ENCODE data around the gene PDGFRB.

The PDGFRB gene

DNA sequence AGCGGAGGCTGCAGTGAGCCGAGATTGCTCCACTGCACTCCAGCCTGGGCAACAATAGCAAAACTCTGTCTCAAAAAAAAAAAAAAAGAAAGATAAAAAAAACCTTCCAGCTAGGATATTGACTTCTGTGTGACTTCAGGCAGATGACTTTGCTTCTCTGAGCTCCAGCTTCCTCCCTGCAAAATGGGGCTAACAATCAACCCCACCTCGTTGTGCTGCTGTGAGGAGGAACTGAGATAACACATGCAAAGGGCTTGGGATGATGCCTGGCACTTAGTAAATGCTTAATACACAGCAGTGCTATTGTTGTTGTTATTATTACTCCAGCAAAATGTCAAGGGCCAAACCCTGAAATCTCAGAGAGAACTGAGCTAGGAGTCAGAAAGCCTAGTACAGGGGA lies 7.4 kb upstream of the PDGFRB start:
- no peak for FAIRE-seq

DNA sequence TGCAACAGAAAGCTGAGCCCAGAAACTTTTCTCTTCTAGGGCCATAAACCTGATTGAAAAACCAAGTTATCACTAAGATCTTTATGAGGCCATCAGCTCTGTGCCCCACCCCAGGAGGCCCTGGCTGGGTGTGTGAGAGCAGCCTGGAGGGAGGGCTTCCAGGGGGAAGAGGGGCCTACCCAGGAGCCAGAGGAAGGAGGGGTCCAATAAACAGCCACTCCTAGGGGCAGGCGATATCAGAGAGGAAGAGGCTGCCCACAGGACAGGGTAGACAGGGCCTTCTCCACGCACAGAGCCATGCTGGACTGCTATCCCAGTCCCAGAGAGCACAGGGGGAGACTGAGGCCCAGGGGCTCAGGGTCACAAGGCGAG lies 6.5 kb upstream of the PDGFRB start:
- no peak for FAIRE-seq

DNA sequence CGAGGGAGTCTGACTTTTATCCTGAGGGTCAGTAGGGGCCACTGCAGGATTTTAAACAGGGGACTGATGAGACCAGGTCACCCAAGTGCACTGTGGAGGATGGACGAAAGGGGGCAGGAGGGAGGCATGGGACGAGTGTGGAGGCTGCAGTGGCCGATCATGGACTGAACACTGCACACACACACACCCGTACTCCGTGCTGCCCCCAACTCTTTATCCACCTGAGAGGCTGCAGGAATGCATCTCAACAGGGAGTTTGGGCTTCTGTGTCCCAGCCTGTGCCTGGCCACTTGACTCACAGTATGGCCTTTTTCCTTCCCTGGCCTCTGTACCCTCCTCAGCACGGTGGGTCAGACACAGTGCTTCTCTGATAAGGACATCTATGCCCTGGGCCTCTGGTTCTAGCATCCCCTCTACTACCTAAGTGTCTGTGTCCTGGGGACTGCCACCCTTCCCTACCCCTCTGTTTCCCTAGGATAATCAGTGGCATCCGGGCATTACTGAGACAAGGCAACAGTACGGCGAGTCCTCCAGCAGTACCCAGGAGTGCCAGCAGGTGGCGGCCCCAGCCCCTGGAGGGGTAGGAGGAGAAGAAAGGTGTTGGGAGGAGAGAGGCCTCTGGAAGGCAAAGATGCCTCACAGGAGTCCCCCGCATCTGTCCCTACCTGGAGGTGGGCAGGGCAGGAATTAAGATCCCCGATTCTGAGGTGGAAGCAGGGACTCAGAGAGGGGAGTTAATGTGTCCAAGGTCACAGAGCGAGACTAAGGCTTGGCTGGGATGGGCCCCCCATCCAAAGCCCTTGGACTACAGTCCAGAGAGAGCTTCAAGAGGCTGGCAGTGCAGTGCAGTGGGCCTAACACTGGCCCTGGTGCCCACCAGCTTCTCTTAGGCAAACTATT lies 5.8 kb upstream of the PDGFRB start:
- no peak for FAIRE-seq

DNA sequence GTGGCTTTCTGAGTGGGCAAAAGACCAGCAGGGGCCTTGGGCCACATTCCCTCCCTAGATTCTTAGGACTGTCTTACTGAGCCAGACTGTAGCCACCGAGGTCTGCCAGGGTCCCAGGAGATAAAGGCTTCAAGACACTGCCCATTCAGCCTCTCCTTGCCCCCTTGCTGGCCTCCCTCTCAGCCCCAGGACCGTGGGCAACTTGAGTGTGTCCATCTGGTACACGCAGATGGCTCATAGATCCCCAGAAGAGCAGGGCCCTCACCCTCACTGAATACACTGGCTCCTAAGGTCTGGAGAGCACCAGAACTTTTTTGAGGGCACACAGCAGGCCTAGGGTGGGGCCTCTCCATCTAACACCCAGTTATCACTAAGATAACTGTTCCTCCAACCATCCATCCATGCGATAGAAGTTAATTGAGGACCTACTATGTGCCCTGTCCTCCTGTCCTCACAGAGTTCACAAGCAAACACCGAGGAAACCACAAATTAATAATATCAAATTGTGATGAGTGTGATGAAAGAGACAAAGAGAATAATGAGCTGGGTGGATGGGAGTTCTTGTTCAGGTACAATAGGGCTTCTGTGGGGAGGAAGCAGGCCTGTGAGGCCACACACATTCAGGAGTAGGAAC lies 4.9 kb upstream of the PDGFRB start:
- no peak for FAIRE-seq

DNA sequence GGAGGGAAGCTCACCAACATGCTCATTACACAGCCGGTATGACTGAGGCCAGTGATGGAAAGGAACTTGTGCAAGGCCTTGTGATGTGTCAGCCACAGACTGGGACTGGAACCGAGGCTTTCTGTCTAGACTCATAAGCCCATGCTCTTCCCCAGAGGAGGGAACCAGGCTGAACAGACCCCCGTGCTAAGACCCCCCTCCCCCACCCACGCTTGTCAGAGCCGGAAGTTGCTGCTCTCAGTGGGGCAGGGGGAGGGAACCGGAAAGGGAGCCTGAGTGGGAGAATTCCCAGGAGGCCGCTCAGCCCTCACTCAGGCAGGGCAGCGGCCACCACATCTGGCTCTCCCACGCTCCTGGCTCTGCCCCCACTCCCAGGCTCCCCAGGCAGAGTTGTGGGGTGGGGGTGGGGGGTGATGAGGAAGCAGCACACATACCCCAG lies 4.1 kb upstream of the PDGFRB start:
- no peak for FAIRE-seq

- FAIRE-seq: no peak
Observed at GRCh38 chr5:150159031-150159430, 3.4 kb upstream of the PDGFRB start.

DNA sequence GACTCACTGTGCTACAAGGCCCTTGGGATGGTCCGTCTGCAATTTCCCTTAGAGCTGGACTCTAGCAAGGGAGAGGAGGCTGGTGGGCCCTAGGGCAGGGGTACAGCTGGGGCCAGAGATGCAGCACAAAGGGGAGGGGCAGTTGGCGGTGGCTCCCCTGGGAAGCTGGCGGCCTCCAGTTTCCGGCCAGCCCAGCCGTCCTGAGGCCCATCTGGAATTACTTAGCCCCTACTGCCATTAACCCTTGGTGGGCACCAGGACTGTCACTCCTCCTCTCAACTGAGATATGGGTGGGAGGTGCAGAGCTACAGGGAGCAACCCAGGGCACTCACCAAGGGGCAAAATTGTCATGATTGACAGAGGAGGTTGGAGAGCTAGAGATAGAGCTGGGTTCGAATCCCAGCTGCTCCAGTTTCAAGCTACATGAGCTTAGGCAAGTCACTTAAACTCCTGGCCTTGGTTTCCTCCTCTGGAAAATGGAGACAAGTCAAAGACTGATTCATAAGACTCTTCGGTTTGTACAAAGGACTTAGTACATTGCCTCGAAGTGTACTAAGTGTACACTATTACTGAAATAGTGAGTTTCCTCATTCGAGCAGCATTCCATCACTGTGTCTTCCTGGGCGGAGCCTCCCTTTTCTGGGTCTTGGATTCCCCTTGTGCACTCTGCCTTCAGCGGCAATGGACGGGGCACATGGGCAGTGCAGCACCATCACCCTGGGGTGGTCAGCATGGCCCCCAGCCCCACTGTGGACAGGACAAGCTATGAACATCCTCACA lies 2.7 kb upstream of the PDGFRB start:
- FAIRE-seq: no peak

- no peak for FAIRE-seq
Observed at GRCh38 chr5:150157168-150157567, 1.5 kb upstream of the PDGFRB start.

DNA sequence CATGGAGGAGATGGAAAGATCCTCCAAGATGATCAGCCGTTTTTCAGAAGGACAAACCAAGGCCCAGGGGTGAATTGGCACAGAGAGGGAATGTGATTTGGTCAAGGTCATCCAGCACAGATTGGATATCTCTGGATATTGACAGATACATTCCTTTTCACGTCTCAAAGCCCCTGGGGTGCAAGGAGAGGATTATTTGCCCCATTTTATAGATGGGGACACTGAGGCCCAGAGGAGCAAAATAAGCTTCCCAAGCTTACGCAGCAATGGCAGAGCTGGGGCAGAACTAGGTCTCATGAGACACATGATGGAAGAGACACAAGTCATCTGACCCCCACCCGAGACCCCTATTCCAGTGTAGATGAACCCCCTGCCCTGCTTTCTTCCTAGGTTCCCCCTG lies 895 bp upstream of the PDGFRB start:
- no peak for FAIRE-seq

- no peak for FAIRE-seq
Observed at GRCh38 chr5:150156027-150156368, 353 bp upstream of the PDGFRB start.

DNA sequence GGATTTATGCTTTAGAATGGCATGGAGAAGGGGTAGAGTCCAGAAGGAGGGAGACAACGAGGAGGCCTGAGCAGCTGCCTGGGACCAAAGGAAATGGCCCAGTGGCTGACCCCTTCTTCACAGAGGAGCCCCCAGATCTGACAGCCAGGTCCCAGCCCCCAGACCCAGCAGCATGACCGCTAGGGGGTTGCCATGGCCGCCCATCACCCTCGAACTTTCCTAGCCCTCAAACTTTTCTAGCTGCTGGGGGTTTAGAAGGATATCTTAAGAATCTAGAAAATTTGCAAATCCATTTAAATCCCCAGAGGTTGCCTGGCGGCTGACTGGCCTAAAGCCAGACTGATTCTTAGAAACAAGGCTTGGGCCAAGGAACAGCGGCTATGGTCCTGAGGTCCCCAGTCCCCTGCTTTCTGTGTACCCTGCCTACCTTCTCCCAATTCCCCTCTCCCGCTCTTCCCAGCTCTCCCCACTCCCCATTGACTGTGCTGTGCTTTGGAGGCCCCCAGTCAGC lies 972 bp downstream of the PDGFRB start:
- FAIRE-seq: no peak

DNA sequence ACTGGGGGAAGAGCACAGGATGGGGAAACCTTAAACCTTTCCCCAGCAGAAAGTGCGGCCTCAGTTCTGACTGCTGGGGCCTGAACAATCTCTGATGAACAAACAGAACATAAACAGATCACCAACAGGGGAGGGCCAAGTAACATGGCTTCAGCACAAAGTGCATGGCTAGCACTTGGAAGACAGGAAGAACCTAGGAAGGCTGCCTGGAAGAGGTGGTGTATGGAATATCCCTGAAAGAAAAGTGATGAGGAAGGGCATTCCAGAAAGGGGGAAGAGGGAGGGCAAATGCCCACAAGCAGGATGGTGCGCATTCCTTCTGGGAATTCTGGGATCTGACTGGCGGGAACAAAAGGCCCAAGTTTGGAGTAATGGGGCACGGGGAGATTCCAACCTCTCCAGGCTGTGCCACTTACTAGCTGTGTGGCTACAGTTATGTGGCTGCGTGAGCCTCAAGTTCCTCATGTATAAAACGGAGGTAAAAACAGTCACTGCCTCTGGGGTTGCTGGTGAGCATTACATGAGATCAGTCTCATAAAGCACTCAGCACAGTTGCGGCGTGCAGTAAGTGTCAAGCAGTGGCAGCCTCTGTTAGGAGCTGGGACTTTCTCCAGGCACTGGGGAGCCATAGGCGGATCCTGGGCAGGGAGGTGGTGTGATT lies 1.6 kb downstream of the PDGFRB start:
- no peak for FAIRE-seq

GRCh38 chr5:150153483-150153882 lies 2.2 kb downstream of the PDGFRB start:
- no peak for FAIRE-seq

DNA sequence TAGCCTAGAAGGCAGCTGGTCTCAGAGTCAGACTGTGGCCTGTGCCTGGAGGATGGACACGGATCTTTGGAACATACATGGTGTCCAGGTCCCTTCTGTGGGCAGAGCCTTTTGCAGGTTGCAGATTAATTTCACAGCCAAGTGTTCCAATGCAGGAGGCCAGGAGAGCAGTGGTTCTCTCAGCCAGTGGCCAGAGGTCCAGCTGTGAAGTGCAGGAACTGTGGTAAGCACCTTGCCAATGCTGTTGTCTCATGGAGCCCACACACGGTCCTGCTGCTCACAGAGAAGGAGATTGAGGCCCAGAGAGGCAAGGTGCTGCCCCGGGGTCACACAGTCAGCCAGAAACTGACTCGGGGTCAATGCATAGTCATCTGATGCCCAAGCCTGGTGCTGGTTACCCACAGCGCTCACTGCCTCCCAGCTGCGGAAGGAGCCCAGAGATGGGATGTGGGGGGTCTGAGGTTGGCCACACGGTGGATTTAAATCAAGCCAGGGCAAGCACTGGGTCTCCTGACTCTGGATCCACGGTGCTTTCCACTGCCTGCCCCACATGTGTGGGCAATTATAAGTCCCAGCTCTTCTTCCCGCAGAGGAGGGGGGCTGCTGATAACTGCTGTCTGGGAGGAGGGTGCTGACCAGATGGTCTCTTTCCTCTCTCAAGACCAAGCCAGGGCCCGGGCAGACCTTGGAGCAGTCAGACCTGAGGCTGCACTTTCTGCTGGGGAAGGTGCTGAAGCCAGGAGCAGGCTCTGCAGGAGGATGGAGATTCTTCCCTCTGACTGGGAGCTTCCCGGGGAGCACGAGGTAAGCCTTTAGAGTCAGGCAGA lies 2.8 kb downstream of the PDGFRB start:
- FAIRE-seq: no peak

DNA sequence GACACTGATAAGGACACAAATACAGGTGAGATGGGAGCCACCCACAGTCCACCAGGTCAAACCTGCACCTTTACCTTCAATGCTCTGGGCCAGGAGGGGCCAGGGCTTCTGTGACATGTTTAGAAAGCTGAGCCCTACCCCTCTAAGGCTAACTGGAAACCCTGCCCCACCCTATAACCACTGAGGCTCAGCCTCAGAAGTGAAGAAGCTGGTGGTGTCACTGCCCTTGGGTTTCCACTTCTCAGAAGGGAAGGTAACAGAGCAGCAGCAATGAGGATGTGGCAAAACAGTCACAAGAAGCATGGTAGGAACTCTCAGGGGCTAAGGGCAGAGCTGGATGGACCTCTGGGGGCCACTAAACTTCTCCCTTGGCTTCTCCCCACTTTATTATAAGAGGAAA lies 6.0 kb downstream of the PDGFRB start:
- no peak for FAIRE-seq

DNA sequence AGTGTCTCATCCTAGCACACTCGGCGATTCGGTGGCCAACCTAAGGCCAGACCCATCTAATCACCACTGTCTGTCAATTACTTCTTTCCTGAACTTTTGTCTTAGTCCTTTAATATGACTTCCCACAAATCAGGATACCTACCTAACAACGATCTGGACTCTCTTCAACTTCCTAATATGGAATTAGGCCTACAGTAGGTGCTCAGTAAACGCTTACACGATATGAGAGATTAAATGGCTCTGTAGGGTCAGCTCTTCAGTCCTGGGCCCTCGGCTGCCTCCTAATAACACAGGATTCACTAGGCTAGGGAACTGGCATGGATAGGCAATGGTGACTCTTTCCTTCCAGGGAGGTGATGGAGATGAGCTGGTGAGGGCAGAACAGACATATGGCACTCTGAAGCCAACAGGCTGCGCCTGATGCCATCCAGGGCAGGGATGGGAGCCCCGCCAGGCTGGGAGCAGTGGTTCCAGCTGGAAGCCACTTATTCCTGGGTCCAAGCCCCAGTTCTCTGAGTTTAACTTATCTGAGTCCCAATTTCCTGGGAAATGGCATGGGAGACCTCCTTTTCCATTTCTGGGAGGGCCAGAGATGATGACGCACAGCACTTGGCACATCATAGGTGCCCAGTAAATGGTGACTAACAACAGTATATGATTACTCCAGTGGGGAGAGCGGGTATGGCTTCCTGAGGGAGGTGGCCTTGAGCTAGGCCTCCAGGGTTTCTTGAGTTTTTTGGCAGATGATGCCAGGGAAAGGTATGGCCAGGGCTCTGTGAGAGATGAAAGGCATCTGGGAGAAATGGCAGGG lies 7.3 kb downstream of the PDGFRB start:
- no peak for FAIRE-seq

DNA sequence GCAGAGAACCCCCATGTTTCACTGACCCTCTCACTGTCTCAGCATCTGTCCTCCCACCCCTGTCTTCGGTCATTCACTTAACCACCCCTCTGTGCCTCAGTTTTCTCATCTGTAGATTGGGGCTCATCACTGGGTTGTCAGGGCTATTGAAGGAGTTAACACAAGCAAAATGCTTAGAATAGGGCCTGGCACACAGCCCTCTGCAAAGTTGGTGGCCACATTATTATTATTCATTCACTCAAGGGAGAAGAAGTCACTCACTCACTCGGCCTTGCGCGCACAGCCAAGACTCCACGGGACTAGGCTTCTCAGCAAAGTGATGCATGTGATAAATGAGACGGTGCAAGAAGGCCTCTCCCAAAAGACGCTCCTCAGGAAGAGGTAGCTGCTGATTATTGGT lies 8.0 kb downstream of the PDGFRB start:
- no peak for FAIRE-seq

DNA sequence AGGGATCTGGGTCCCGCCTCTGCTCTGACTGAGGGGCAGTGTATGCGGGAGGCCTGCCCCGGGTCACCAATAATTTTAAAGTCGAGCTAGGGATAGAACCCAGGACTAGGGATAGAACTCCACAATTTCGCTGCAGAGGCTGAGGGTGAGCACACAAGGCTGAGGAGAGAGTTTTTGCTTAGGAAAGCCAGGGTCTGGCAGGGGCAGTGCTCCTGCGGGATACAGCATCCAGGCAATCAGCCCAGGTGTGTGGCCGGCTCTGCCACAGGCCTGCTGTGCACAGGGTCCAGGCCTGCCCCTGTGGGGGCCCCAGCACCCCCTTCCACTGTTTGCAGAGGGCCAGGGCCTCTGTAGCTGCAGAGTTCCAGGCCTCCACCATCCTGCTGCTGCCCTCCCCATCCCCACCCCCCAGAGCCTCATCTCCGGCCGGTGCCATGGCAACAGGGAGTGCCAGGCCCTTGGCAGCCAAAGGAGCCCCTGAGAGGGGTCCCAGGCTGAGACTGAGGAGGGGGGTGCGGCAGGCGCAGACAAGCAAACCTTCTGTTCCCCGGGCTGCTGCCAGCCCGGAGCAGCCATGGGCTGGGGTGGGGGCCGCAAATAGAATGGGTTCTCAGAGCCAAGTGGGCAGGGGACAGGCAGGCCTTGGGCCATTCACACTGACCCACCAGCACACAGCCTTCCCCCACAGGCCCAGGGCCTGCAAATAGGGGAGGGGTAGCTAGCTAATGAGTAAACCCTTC lies 8.6 kb downstream of the PDGFRB start:
- FAIRE-seq: no peak

DNA sequence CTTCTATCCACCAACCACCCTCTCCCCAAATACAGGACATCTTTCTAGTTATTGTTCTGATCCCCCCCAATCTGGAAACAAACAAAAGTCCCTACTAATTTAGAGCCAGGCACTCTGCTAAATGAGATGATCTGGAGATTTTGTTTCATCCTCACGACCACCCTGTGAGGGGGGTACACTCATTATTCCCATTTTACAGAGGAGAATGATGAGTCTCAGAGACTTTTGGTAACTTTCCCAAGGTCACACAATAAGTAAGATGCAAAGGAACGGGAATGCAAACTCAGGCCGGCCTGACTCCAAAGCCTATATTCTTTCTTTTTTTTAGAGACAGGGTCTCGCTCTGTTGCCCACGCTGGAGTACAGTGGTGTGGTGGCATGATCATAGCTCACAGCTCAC lies 9.4 kb downstream of the PDGFRB start:
- FAIRE-seq: no peak

GRCh38 chr5:150144879-150145278 lies 10.8 kb downstream of the PDGFRB start:
- FAIRE-seq: no peak
